GM12874 (cell line): ENCODE data around the gene ABHD12B.

Experiments
- TF ChIP-seq, protein P1 (sequence below): IDR thresholded peaks from 2 replicates; pipeline ENCODE4 v1.5.1; 2011; ENCODE audit warnings: low read depth, mild to moderate bottlenecking, control low read depth, low read length, moderate library complexity; ENCODE audit not compliant: insufficient read depth

Gene ABHD12B, protein sequence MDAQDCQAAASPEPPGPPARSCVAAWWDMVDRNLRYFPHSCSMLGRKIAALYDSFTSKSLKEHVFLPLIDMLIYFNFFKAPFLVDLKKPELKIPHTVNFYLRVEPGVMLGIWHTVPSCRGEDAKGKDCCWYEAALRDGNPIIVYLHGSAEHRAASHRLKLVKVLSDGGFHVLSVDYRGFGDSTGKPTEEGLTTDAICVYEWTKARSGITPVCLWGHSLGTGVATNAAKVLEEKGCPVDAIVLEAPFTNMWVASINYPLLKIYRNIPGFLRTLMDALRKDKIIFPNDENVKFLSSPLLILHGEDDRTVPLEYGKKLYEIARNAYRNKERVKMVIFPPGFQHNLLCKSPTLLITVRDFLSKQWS

GRCh38 chr14:50871914-50872732 is at the start of gene ABHD12B:
ABHD12B (plus strand) TSS chr14:50872053; CDS start chr14:50872175, 122 bp downstream.
- TF ChIP-seq, protein P1, sequence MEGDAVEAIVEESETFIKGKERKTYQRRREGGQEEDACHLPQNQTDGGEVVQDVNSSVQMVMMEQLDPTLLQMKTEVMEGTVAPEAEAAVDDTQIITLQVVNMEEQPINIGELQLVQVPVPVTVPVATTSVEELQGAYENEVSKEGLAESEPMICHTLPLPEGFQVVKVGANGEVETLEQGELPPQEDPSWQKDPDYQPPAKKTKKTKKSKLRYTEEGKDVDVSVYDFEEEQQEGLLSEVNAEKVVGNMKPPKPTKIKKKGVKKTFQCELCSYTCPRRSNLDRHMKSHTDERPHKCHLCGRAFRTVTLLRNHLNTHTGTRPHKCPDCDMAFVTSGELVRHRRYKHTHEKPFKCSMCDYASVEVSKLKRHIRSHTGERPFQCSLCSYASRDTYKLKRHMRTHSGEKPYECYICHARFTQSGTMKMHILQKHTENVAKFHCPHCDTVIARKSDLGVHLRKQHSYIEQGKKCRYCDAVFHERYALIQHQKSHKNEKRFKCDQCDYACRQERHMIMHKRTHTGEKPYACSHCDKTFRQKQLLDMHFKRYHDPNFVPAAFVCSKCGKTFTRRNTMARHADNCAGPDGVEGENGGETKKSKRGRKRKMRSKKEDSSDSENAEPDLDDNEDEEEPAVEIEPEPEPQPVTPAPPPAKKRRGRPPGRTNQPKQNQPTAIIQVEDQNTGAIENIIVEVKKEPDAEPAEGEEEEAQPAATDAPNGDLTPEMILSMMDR = no peak

GRCh38 chr14:50822501-50823042 is 49.3 kb upstream of the ABHD12B start:
- TF ChIP-seq, protein P1 = no peak

DNA sequence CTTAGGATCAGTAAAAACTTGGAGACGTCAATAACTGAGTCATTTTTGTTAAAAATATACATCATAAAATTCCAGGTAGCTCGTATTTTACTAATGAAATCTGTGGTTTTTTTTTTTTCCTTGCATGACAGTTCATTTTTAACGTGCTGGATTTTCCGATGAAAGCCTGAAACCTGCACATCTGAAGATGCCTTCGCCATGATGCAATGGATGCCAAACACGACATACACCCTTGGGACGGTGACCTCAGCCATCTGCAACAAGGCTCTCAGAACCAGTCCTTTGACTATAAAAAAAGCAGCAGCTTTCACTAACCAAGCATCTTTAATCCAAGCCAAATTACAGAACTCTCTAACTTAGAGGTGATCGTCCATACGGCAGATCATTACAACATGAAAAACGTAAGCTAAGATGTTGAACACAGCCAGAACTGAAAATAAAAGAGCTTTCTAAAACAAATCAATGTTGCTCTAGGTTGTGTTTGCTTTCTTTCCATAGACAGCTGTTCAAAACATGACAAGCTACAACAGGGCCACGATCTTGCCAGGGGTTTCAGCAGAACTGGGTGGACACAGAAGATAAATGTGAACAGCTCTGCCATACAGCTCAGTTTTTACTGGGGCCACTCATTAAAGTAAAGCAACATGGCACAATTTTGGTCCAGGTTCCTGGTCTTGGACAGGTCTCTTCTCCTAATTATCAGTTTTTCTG is 48.6 kb upstream of the ABHD12B start:
- TF ChIP-seq, protein P1 = no peak

DNA sequence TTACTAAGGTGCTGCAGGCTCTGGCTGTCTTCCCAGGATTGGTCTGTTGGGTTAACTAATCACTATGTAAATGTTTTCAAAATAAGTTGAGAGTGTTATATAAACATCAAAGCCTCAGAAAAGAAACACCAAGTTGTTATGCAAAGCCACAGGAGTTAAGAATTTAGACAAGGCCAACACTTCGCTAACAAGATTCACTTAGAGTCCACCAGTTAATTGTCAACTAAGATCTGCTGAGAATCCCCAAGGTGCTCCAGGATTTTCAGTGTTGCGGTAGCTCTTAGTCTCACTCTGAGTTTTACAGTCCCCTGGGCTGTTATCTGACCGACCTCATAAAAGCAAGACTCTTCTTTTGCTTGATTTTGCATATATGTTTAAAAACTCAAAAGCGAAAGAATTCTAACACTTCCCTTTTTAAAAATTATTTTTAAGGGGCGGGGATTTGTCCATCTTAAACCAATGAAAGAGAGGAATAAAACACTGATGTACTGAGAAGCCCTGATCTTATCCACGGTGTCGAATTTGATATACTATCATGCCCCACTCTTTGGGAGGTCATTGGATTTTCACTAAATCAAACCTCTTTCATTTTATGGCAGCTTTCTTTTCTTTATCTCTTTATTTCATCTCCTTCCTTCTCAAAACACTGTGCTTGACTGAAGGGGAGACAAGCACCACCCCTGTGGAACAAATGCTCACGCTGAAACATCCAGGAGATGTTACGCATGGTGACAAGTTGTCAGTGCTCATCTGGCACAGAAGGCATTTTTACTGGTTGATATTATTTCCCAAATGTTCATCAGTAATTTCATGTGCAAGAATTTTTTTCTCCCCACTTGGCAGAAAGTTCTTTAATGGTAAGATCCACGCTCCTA is 47.9 kb upstream of the ABHD12B start:
- TF ChIP-seq, protein P1 = no peak

DNA sequence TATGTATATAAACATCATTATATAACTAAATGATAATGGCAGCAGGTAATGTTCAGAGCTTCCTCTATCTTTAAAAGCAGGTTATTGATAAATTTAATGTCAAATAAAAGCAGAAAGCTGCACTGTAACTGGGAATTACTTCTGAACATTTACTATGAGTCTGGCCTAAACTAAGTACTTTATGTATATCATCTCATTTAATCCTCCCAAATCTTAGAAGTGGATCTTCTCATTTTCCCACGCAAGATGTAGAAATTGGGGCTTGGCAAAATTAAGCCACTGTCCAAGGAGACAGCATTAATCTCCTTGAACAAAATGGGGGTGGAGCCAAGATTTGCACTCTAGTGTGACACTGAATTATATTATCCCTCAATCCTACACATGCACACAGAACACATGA is 46.5 kb upstream of the ABHD12B start:
- TF ChIP-seq, protein P1 = no peak

- TF ChIP-seq, protein P1 = no peak
Measured at GRCh38 chr14:50826681-50827080, 45.2 kb upstream of the ABHD12B start.
